Neural progenitor cell (in vitro differentiated cells): ENCODE results near the gene CLRN3.

ENCODE experiments used
- EZH2 ChIP-seq: fragments of 200-600 bp; sonication (generic); IDR thresholded peaks from 2 replicates; pipeline ENCODE4 v1.6.1; 2017; ENCODE audit warnings: antibody characterized with exemption, mild to moderate bottlenecking, moderate library complexity
- TF ChIP-seq, protein P1 (sequence below): fragments of 200-600 bp; sonication (generic); IDR thresholded peaks from 2 replicates; pipeline ENCODE4 v1.5.1; 2017; ENCODE audit warnings: antibody characterized with exemption, mild to moderate bottlenecking

DNA sequence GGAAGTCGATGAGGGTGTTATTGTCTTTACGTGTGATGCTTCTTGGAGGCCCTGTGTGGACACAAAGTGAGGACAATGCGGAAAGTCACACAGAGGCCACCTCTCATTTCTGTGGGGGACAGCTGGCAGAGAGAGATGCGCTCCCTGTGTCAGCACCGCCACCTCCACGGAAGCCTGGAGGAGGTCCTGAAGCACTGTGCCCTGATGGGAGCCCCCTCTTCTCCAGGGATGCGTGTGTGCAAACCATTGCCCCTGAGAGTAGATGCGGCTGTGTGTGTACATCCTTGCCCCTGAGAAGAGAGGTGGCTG, 16.2 kb upstream of the CLRN3 start:
- TF ChIP-seq EZH2: no peak
- TF ChIP-seq, protein P1, sequence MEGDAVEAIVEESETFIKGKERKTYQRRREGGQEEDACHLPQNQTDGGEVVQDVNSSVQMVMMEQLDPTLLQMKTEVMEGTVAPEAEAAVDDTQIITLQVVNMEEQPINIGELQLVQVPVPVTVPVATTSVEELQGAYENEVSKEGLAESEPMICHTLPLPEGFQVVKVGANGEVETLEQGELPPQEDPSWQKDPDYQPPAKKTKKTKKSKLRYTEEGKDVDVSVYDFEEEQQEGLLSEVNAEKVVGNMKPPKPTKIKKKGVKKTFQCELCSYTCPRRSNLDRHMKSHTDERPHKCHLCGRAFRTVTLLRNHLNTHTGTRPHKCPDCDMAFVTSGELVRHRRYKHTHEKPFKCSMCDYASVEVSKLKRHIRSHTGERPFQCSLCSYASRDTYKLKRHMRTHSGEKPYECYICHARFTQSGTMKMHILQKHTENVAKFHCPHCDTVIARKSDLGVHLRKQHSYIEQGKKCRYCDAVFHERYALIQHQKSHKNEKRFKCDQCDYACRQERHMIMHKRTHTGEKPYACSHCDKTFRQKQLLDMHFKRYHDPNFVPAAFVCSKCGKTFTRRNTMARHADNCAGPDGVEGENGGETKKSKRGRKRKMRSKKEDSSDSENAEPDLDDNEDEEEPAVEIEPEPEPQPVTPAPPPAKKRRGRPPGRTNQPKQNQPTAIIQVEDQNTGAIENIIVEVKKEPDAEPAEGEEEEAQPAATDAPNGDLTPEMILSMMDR: no peak
